Mesenchymal stem cell (in vitro differentiated cells and primary cell): Measurements from ENCODE around the gene YPEL1.
"Not testable (repeated sequence)": the region's sequence is repeated elsewhere in the genome, so short reads cannot be mapped to it uniquely, and the experiment has no call there.

Source experiments
- DNase-seq: peaks from one replicate; pipeline ENCODE4 v3.0.0-alpha.2; 2013
- H2AFZ ChIP-seq: one replicate; pipeline ENCODE4 v1.6.1; 2013; ENCODE audit warnings: low read depth, mild to moderate bottlenecking, control low read depth, inconsistent platforms, low read length, moderate library complexity
- H2AK5ac ChIP-seq: 2 replicates; pipeline ENCODE4 v1.6.1; 2013; ENCODE audit warnings: low read length, moderate library complexity, mild to moderate bottlenecking, inconsistent platforms; ENCODE audit not compliant: severe bottlenecking
- H2BK120ac ChIP-seq: one replicate; pipeline ENCODE4 v1.6.1; 2013; ENCODE audit warnings: low read depth, mild to moderate bottlenecking, inconsistent platforms, low read length, moderate library complexity
- H2BK12ac ChIP-seq, 2 experiments: one replicate each; pipeline ENCODE4 v1.6.1; 2013; ENCODE audit warnings: inconsistent platforms in 2 of 2, low read length in 2 of 2, mild to moderate bottlenecking in 2 of 2, moderate library complexity in 2 of 2, control low read depth in 1 of 2
- H2BK15ac ChIP-seq: one replicate; pipeline ENCODE4 v1.6.1; 2013; ENCODE audit warnings: mild to moderate bottlenecking, low read depth, inconsistent platforms; ENCODE audit not compliant: poor library complexity, severe bottlenecking
- H2BK5ac ChIP-seq: 2 replicates; pipeline ENCODE4 v1.6.1; 2013; ENCODE audit warnings: low read depth, mild to moderate bottlenecking, low read length, control low read depth, inconsistent platforms; ENCODE audit not compliant: poor library complexity, severe bottlenecking
- H3K14ac ChIP-seq, 2 experiments: one replicate each; pipeline ENCODE4 v1.6.1; 2013; ENCODE audit warnings: inconsistent platforms in 2 of 2, low read length in 2 of 2, control low read depth in 1 of 2, mild to moderate bottlenecking in 1 of 2, moderate library complexity in 1 of 2
- H3K18ac ChIP-seq, 2 experiments: one replicate each; pipeline ENCODE4 v1.6.1; 2013; ENCODE audit warnings: inconsistent platforms in 2 of 2, low read length in 2 of 2, control low read depth in 1 of 2, low read depth in 1 of 2, mild to moderate bottlenecking in 1 of 2
- H3K23ac ChIP-seq, 2 experiments: one replicate each; pipeline ENCODE4 v1.6.1; 2013; ENCODE audit warnings: inconsistent platforms in 2 of 2, low read length in 2 of 2, mild to moderate bottlenecking in 2 of 2, moderate library complexity in 2 of 2, control low read depth in 1 of 2
- H3K27ac ChIP-seq: 2 replicates; pipeline ENCODE4 v1.5.1; 2013; ENCODE audit warnings: mild to moderate bottlenecking, moderate library complexity, low read length, control low read depth, inconsistent platforms; ENCODE audit not compliant: poor library complexity, severe bottlenecking
- H3K27me3 ChIP-seq, 2 experiments: 2 replicates each; pipeline versions ENCODE4 v1.6.1 to v1.7.0; 2013; ENCODE audit warnings: low read length in 2 of 2, mild to moderate bottlenecking in 2 of 2, moderate library complexity in 2 of 2, control low read depth in 1 of 2, inconsistent platforms in 1 of 2; ENCODE audit not compliant: control insufficient read depth in 1 of 2, insufficient read depth in 1 of 2
- H3K36me3 ChIP-seq, 2 experiments: 2 replicates each; pipeline versions ENCODE4 v1.6.1 to v1.7.0; 2013; ENCODE audit warnings: low read length in 2 of 2, control low read depth in 1 of 2, inconsistent platforms in 1 of 2, low read depth in 1 of 2, mild to moderate bottlenecking in 1 of 2; ENCODE audit not compliant: insufficient read depth in 2 of 2, control insufficient read depth in 1 of 2
- H3K4ac ChIP-seq, 2 experiments: one replicate each; pipeline ENCODE4 v1.6.1; 2013; ENCODE audit warnings: inconsistent platforms in 2 of 2, low read length in 2 of 2, mild to moderate bottlenecking in 2 of 2, moderate library complexity in 2 of 2, control low read depth in 1 of 2, low read depth in 1 of 2
- H3K4me1 ChIP-seq: 2 replicates; pipeline ENCODE4 v1.6.1; 2013; ENCODE audit warnings: low read depth, low read length, control low read depth; ENCODE audit not compliant: control insufficient read depth, insufficient read depth
- H3K4me2 ChIP-seq: 2 replicates; pipeline ENCODE4 v1.6.1; 2013; ENCODE audit warnings: low read length, mild to moderate bottlenecking, inconsistent platforms; ENCODE audit not compliant: poor library complexity, severe bottlenecking
- H3K4me3 ChIP-seq, 2 experiments: 2 replicates each; pipeline versions ENCODE4 v1.5.1 to v1.7.0; 2013; ENCODE audit warnings: low read length in 2 of 2, mild to moderate bottlenecking in 2 of 2, control low read depth in 1 of 2, low read depth in 1 of 2; ENCODE audit not compliant: insufficient read depth in 1 of 2
- H3K79me1 ChIP-seq: replicated peaks from 2 replicates; pipeline ENCODE4 v1.6.1; 2013; ENCODE audit warnings: mild to moderate bottlenecking, control low read depth, low read length, inconsistent platforms; ENCODE audit not compliant: poor library complexity, severe bottlenecking
- H3K9ac ChIP-seq: 2 replicates; pipeline ENCODE4 v1.7.0; 2013; ENCODE audit warnings: mild to moderate bottlenecking, low read length, moderate library complexity
- H3K9me3 ChIP-seq: 2 replicates; pipeline ENCODE4 v1.7.0; 2013; ENCODE audit warnings: mild to moderate bottlenecking, low read length; ENCODE audit not compliant: control insufficient read depth
- H4K8ac ChIP-seq: one replicate; pipeline ENCODE4 v1.6.1; 2013; ENCODE audit warnings: inconsistent platforms, mild to moderate bottlenecking, low read length, moderate library complexity
- H4K91ac ChIP-seq: one replicate; pipeline ENCODE4 v1.6.1; 2013; ENCODE audit warnings: mild to moderate bottlenecking, low read length, inconsistent platforms
- WGBS: methylation state at CpG from one replicate; pipeline ENCODE4 v1.1.7; 2013; ENCODE audit warnings: mixed read lengths; 5-methylcytosine and 5-hydroxymethylcytosine counted together

The YPEL1 gene

GRCh38 chr22:21720191-21720859, 15.3 kb downstream of the YPEL1 start:
- not testable (repeated sequence) for H3K4me2 ChIP-seq, H3K27ac ChIP-seq, H3K18ac ChIP-seq, H3K4me1 ChIP-seq, H2BK15ac ChIP-seq, H3K36me3 ChIP-seq, H3K14ac ChIP-seq, H2BK12ac ChIP-seq, H4K8ac ChIP-seq, H2AK5ac ChIP-seq, H3K4me3 ChIP-seq, H3K9ac ChIP-seq, H2BK120ac ChIP-seq, H3K4ac ChIP-seq, H3K27me3 ChIP-seq, H3K23ac ChIP-seq, H4K91ac ChIP-seq, H2BK5ac ChIP-seq, H3K9me3 ChIP-seq, DNase-seq, H3K79me1 ChIP-seq, H2AFZ ChIP-seq
- WGBS, result 94% methylated on average over 9 of the region's 10 CpGs

DNA sequence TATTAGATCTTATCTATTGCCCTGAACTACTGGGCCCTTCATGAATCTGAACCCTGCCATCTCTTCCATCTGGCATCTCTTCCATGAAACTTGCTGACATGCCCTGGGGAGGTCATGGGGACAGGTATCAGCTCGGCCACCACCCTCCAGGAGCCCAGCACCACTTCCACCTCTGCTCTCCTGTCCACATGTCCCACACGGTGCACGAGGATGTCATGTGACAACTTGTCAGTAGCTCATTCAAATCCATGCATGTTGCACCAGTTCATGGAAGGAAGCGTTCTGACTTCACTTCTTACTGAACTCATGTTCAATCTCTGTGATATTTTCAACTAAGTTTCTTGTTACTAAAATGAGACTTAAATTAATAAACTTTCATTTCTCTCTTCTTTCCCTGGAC, 16.6 kb downstream of the YPEL1 start:
- H3K18ac ChIP-seq, result no peak overlapping the region
- WGBS, result 84% methylated on average over 4 of the region's 4 CpGs
- H4K91ac ChIP-seq, result no peak overlapping the region
- no peak overlapping the region for H3K4me2 ChIP-seq
- H3K9me3 ChIP-seq, result no peaks in the 10 kb centered on the region
- H2BK15ac ChIP-seq, result no peak overlapping the region
- no peak overlapping the region for H2BK5ac ChIP-seq
- no peak overlapping the region for H3K14ac ChIP-seq
- no peak overlapping the region for H2BK12ac ChIP-seq
- H3K79me1 ChIP-seq, result no peaks in the 10 kb centered on the region
- no peak overlapping the region for H2AFZ ChIP-seq
- H3K36me3 ChIP-seq, result no peaks in the 10 kb centered on the region
- no peak overlapping the region for H3K4ac ChIP-seq
- no peak overlapping the region for H3K9ac ChIP-seq
- DNase-seq, result no peak
- H3K4me3 ChIP-seq, result no peak overlapping the region
- no peak overlapping the region for H2AK5ac ChIP-seq
- no peak overlapping the region for H2BK120ac ChIP-seq
- no peak overlapping the region for H4K8ac ChIP-seq
- H3K27me3 ChIP-seq, result peaks cover 0 to 7% of the 10 kb centered on the region in 2 experiments
- H3K23ac ChIP-seq, result no peak overlapping the region
- H3K4me1 ChIP-seq, result peaks cover 1% of the 10 kb centered on the region
- H3K27ac ChIP-seq, result no peak overlapping the region

DNA sequence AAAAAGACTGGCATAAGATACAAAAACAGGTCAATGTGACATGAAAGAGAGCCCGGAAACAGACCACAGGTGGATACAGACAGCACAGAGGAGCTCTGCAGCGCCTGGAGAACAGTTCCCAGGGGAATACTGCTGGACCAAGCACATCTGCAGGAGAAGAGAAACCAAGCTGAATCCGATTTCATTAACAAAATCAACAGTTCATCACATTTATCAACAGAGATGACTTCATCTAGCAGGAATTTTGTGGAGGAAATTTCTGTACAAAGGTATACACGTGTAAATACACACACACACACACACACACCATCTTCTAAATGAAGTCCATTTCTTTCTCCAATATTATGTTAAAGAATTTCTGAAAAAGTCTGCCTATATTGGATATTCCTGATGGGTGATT, 17.1 kb downstream of the YPEL1 start:
- no peaks in the 10 kb centered on the region for H3K9me3 ChIP-seq

GRCh38 chr22:21716395-21717122, 19.0 kb downstream of the YPEL1 start:
- not testable (repeated sequence) for H3K36me3 ChIP-seq, H3K4ac ChIP-seq, H3K18ac ChIP-seq, H3K79me1 ChIP-seq, DNase-seq, H3K4me2 ChIP-seq, H3K27ac ChIP-seq, H2BK120ac ChIP-seq, H3K23ac ChIP-seq, H3K14ac ChIP-seq, H3K9ac ChIP-seq, H4K91ac ChIP-seq, H3K4me3 ChIP-seq, H4K8ac ChIP-seq, H2BK5ac ChIP-seq, H3K9me3 ChIP-seq, H2BK12ac ChIP-seq, H3K4me1 ChIP-seq, H2AFZ ChIP-seq, H2BK15ac ChIP-seq, H2AK5ac ChIP-seq
- WGBS, result 95% methylated on average over 13 of the region's 15 CpGs
- peaks cover 0 to 11% of the 10 kb centered on the region in 2 experiments for H3K27me3 ChIP-seq

More for the DNA sequence above, 17.1 kb downstream of the YPEL1 start:
- Histone ChIP-seq H3K79me1 (no peaks in the 10 kb centered on the region), H3K36me3 (no peaks in the 10 kb centered on the region), H2BK12ac (no peak overlapping the region), H2BK120ac (no peak overlapping the region), H3K18ac (no peak overlapping the region), H3K4me3 (no peak overlapping the region), H4K8ac (no peak overlapping the region), H2AFZ (no peak overlapping the region), H3K4me1 (peaks cover 1% of the 10 kb centered on the region), H2BK5ac (no peak overlapping the region), H2BK15ac (no peak overlapping the region), H3K9ac (no peak overlapping the region), H3K14ac (no peak overlapping the region), H3K23ac (no peak overlapping the region), H3K4ac (no peak overlapping the region), H3K27ac (no peak overlapping the region), H4K91ac (no peak overlapping the region), H3K27me3 (peaks cover 0 to 11% of the 10 kb centered on the region in 2 experiments), H3K4me2 (no peak overlapping the region), H2AK5ac (no peak overlapping the region)
- DNase-seq, result no peak
- 75% methylated on average over 2 of the region's 4 CpGs for WGBS
